HG03558 (cell line): ENCODE results near the gene CDS1.

Experiments used
- ATAC-seq: cut with Tn5 transposase; IDR thresholded peaks from one replicate; pipeline ENCODE4 v1.9.1; 2021; ENCODE audit warnings: moderate number of reproducible peaks; ENCODE audit not compliant: unreplicated experiment; ENCODE audit errors: extremely low read depth

CDS1 gene

DNA sequence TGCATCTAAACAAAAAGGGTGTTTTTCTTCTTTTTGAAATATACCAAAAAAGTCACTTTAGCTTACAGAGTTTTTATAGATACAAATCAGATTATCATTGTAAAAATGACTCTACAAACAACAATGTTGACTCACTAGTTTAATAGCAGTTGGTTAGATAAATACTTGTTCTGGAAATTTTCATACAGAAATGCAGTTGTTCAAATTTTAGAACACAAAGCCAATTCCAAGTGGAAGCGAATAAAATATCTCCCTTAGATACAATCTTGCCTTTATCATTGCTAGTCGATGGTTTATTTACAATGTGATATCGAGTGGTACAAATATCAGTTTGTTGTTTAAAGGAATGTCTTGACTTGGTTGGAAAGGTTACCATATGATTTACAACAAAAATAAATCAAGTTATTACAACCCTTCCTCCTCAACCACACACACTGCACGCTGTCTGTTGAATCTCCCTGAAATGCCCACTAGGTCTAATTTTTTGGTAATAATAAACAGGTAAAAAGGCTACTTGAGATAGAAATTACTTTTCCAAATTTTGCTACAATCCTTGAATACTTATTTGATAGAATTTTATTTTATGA is 114.8 kb downstream of the CDS1 start:
- no peak for ATAC-seq

GRCh38 chr4:84699001-84699671 is 116.2 kb downstream of the CDS1 start:
- no peak for ATAC-seq
